ENCODE data around the gene NEK8.
"Not testable (repeated sequence)": the region's sequence is repeated elsewhere in the genome, so short reads cannot be mapped to it uniquely, and the experiment has no call there.

The NEK8 gene

GRCh38 chr17:28774206-28774605 is 45.6 kb downstream of the NEK8 start:
- in situ Hi-C loops (cut with HindIII; ENCODE audit: low sequenced_read_pairs): no loop called here
- DNase-seq (ENCODE audit: low read depth, low spot score): no peak
- H3K4me3 ChIP-seq (ENCODE audit: low read depth, low read length): no peak overlapping the region
- TF ChIP-seq CTCF (IDR thresholded peaks at IDR 0.05; ENCODE audit: low read depth, low read length): no peak

- no peak for DNase-seq (ENCODE audit: low read depth, low spot score)
- in situ Hi-C loops (cut with HindIII; ENCODE audit: low sequenced_read_pairs): no loop called here
- H3K4me3 ChIP-seq (ENCODE audit: low read depth, low read length): no peak overlapping the region
- no peak for TF ChIP-seq CTCF (IDR thresholded peaks at IDR 0.05; ENCODE audit: low read depth, low read length)
Observed at GRCh38 chr17:28777178-28777577, 48.6 kb downstream of the NEK8 start.

- H3K4me3 ChIP-seq (ENCODE audit: low read depth, low read length); in situ Hi-C loops (cut with HindIII; ENCODE audit: low sequenced_read_pairs); DNase-seq (ENCODE audit: low read depth, low spot score): not testable (repeated sequence)
Observed at GRCh38 chr17:28779601-28780000, 51.0 kb downstream of the NEK8 start.

DNA sequence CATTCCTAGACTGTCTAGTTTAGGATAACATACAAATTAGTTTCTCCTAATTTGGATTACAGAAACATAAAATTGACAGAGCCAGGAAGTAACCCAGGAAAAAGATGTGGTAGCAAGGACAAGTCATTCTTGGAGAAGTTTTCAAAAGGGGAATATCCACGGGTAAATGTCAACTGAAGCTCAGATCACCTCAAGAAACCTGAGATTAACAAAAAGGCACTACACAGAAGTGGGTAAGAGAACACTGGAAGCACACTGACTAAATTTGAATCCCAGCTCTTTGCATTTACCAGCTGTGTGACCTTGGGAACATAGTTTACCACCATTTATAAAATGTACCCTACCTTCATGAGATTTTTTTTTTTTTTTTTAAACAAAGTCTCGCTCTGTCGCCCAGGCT is 54.6 kb downstream of the NEK8 start:
- no peak for TF ChIP-seq CTCF (IDR thresholded peaks at IDR 0.05; ENCODE audit: low read depth, low read length)
- no peak for DNase-seq (ENCODE audit: low read depth, low spot score)
- H3K4me3 ChIP-seq (ENCODE audit: low read depth, low read length): no peak overlapping the region
- in situ Hi-C loops (cut with HindIII; ENCODE audit: low sequenced_read_pairs): no loop called here

- DNase-seq (ENCODE audit: low read depth, low spot score): no peak
- no peak for TF ChIP-seq CTCF (IDR thresholded peaks at IDR 0.05; ENCODE audit: low read depth, low read length)
- in situ Hi-C loops (cut with HindIII; ENCODE audit: low sequenced_read_pairs): no loop called here
- no peak overlapping the region for H3K4me3 ChIP-seq (ENCODE audit: low read depth, low read length)
Observed at GRCh38 chr17:28788100-28788499, 59.5 kb downstream of the NEK8 start.

All from astrocyte of the spinal cord (primary cell).